ENCODE results near the gene PLAC1.

DNA sequence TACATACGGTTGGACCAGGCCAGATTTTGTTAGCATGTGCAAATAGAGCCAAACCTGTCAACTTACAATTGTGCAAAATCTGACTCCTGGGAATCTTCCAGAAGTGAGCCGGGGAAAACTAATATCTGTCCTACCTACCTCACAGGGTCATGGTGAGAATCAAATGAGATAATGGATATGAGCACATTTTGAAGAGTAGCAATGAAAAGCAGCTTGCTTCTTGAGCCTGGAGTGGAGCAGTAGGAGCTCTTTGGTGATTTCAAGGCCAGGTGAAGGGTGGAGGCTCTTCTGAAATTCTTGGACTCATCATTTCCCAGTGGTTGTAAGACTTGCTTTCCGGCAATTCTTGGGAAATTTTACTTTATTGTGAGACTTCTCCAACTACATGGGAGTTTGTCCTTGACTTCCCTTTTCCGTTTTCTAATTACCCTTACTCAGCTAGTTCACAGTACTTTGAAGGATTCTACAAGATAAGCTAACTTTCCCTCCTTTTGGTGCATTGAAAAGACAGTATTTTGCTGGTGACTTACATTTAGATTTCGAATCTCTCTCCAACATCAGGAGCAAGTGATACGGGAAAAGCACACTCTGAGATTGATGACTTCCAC is 12.2 kb downstream of the PLAC1 start:
- no peak for TF ChIP-seq EZH2phosphoT487 (IDR thresholded peaks at IDR 0.05; ENCODE audit: borderline replicate concordance, low read length)
- TF ChIP-seq, protein P1, sequence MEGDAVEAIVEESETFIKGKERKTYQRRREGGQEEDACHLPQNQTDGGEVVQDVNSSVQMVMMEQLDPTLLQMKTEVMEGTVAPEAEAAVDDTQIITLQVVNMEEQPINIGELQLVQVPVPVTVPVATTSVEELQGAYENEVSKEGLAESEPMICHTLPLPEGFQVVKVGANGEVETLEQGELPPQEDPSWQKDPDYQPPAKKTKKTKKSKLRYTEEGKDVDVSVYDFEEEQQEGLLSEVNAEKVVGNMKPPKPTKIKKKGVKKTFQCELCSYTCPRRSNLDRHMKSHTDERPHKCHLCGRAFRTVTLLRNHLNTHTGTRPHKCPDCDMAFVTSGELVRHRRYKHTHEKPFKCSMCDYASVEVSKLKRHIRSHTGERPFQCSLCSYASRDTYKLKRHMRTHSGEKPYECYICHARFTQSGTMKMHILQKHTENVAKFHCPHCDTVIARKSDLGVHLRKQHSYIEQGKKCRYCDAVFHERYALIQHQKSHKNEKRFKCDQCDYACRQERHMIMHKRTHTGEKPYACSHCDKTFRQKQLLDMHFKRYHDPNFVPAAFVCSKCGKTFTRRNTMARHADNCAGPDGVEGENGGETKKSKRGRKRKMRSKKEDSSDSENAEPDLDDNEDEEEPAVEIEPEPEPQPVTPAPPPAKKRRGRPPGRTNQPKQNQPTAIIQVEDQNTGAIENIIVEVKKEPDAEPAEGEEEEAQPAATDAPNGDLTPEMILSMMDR (IDR thresholded peaks at IDR 0.05; ENCODE audit: low read depth, low read length, poor library complexity, severe bottlenecking), result no peak
